SK-MEL-5 (cell line): ENCODE measurements around the gene GGPS1. TPM values are rescaled to one million over a fixed set of nuclear protein-coding genes. Genes with fewer than 3 reads are reported as not detected.
"Not testable (repeated sequence)": the region's sequence is repeated elsewhere in the genome, so short reads cannot be mapped to it uniquely, and the experiment has no call there.

Experiments used
- DNase-seq: peaks from one replicate; pipeline ENCODE4 v3.0.0-alpha.2; 2016; ENCODE audit warnings: low read depth, low spot score
- in situ Hi-C: cut with HindIII; loops from 2 replicates; pipeline ENCODE4 v1.10.0; 2016; ENCODE audit warnings: low sequenced_read_pairs, high pct_unique_total_duplicates, low pct_unique_long_range_greater_than_20kb
- small RNA-seq, 2 experiments: library from RNA; depleted of rRNA; stranded (forward); fragments of <200 nt; gene quantifications; one replicate each; pipeline ENCODE3, GENCODE V24; 2014
- total RNA-seq: library from RNA; depleted of rRNA; stranded (reverse); fragments of >200 nt; shearing (Covaris generic); gene quantifications from 2 replicates; pipeline ENCODE4 v1.2.3, GENCODE V29; 2014; rRNA removed

The GGPS1 gene
- total RNA-seq, 1 experiment from 2014 or later, result 24.6 TPM

- DNase-seq, result peak; percentile 97
- in situ Hi-C loops, result no loop called here
These were observed 38.9 kb downstream of the GGPS1 start, which contains the start of gene TBCE for GRCh38 chr1:235367000-235367908. TBCE (plus strand) TSS chr1:235367427; CDS start chr1:235380050, 12,623 bp downstream.

DNA sequence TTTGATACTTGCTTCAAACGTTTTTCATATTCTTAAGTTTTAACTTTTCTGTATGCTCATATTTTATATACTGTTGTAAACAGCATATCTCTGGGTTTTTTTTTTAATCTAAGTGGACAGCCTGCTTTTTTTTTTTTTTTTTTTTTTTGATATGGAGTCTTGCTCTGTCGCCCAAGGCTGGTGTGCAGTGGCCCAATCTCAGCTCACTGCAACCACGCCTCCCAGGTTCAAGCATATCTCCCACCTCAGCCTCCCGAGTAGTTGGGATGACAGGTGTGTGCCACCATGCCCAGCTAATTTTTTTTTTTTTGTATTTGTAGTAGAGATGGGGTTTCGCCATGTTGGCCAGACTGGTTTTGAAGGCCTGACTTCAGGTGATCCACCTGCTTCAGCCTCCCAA is 40.1 kb downstream of the GGPS1 start:
- in situ Hi-C loops, result no loop called here
- no peak for DNase-seq

DNA sequence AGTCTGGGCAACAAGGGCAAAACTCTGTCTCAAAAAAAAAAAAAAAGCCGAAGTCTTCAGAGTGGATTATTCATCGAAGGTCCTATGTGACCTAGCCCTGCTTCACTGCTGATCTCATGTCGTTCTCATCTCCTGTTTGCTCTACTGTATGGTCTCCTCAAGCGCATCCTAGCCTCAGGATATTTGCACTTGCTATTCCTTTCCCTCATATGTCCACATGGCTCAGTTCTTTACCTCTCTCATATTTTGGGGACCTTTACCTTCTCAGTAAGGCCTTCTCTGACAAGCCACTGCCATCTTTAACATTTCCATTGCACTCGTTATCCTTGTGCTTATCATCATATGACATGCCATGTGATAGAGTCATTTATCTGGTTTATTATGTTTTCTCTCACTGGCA is 41.4 kb downstream of the GGPS1 start:
- in situ Hi-C loops, result no loop called here
- no peak for DNase-seq

DNA sequence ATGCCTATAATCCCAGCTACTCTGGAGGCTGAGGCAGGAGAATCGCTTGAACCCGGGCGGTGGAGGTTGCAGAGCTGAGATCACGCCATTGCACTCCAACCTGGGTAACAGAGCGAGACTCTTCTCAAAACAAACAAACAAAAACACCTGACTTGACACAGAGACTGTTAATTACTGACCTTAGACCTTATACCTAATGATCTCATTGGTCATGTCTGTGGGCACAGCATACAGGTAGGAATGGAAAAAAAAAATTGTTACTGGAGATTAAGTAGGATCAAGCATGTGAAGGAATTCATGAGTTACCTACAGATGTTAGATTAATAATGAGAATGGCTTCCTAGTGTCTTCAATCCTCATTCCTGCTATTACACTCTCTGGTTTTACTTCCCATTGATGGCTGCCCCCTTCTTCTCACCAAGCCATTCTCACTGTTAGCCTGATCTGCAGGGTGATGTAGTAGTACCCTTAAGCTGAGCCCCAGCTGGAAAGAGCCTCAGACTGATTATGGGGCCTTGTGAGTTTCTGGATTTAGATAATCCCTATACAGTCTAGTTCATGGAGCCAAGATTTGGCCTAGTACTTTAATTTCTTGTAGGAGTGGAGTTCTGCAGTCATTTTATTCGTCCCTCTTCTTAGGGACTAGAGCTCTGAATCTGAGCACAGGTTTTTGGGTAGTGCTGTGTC is 47.7 kb downstream of the GGPS1 start:
- no peak for DNase-seq
- in situ Hi-C loops, result no loop called here

DNA sequence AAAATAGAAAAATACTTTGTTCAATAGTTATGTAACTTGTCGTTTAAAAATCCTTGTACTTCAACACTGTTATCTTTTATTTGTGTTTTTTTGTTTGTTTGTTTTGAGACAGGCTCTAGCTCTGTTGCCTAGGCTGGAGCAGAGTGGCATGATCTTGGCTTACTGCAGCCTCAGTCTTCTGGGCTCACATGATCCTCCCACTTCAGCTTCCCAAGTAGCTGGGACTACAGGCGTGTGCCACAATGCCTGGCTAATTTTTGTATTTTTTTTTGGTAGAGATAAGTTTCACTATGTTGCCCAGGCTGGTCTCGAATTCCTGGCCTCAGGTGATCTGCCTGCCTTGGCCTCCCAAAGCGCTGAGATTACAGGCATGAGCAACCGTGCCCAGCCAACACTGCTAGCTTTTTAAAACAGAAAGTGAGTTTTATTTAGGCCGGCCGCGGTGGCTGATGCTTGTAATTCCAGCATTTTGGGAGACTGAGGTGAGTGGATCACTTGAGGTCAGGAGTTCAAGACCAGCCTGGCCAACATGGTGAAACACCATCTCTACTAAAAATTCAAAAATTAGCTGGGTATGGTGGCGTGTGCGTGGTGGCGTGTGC is 49.9 kb downstream of the GGPS1 start:
- peak; percentile 17 for DNase-seq
- in situ Hi-C loops, result not testable (repeated sequence)

GRCh38 chr1:235381955-235382739 is 53.8 kb downstream of the GGPS1 start:
- in situ Hi-C loops, DNase-seq: not testable (repeated sequence)

GRCh38 chr1:235385633-235386032 is 57.3 kb downstream of the GGPS1 start:
- DNase-seq, in situ Hi-C loops: not testable (repeated sequence)

DNA sequence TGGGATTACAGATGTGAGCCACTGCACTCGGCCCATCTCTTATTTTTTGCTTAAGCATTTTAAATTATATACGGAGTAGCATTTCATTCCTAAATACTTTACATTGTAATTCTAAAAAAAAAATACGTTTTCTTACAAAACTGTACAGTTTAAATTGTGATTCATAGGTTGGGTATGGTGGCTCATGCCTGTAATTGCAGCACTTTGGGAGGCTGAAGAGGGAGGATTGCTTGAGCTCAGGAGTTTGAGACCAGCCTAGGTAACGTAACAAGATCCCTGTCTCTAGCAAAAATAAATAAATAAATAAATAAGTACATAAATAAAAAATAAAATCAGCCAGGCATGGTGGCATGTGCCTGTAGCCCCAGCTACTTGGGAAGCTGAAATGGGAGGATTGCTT is 63.5 kb downstream of the GGPS1 start:
- in situ Hi-C loops, result no loop called here
- no peak for DNase-seq

Small RNA genes lying within 50 kb of the gene (small RNA-seq; reads per million reads assigned to genes)
- 0 reads per million in 2 experiments for gene AL391994.1

Other genes starting within 250 kb of the GGPS1 start
- 110 and 117 TPM in 2 replicates for gene TOMM20, start 199.7 kb upstream of the GGPS1 start, total RNA-seq
- 61.8 and 65.4 TPM in 2 replicates for gene RBM34, start 167.3 kb upstream of the GGPS1 start, total RNA-seq
- gene ARID4B, start 391 bp upstream of the GGPS1 start, total RNA-seq, result 13.8 and 14.1 TPM in 2 replicates
- gene TBCE, start 38.9 kb downstream of the GGPS1 start, total RNA-seq, result 27.3 and 29.4 TPM in 2 replicates
- 28.4 and 33.1 TPM in 2 replicates for gene B3GALNT2, start 175.9 kb downstream of the GGPS1 start, total RNA-seq